ENCODE results near the gene PRELID2.

- TF ChIP-seq POLR2AphosphoS5 (IDR thresholded peaks at IDR 0.05; ENCODE audit: low read depth, low read length) (no peak), TAF1 (IDR thresholded peaks at IDR 0.05; ENCODE audit: borderline replicate concordance, insufficient read depth, low read length) (no peak)
Observed at GRCh38 chr5:145800181-145800580, 35.0 kb downstream of the PRELID2 start.

Data from PFSK-1 (cell line).